Testis (tissue), 2 donors: ENCODE results near the gene CAPN12.

Source experiments
- POLR2A ChIP-seq: fragments of 450-650 bp; IDR thresholded peaks from one replicate; pipeline ENCODE4 v1.6.1; 2017; ENCODE audit warnings: antibody characterized with exemption, mild to moderate bottlenecking, moderate library complexity
- TF ChIP-seq, protein P1 (sequence below), 3 experiments: fragments of 450-650 bp in 2 of 3; fragments of 200-600 bp in 1 of 3; sonication (generic) in 1 of 3; IDR thresholded peaks; one replicate each; pipeline ENCODE4 v1.5.1; 2016 to 2019; ENCODE audit warnings: antibody characterized with exemption in 3 of 3, mild to moderate bottlenecking in 2 of 3, moderate library complexity in 1 of 3

DNA sequence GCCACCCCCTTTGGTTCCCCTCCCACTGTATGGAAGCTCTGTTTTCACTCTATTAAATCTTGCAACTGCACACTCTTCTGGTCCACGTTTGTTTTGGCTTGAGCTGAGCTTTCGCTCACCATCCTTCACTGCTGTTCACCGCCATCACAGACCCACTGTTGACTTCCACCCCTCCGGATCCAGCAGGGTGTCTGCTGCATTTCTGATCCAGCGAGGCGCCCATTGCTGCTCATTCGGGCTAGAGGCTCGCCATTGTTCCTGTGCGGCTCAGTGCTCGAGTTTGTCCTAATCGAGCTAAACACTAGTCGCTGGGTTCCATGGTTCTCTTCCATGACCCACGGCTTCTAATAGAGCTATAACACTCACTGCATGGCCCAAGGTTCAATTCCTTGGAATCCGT lies 54.1 kb downstream of the CAPN12 start:
- TF ChIP-seq, protein P1, sequence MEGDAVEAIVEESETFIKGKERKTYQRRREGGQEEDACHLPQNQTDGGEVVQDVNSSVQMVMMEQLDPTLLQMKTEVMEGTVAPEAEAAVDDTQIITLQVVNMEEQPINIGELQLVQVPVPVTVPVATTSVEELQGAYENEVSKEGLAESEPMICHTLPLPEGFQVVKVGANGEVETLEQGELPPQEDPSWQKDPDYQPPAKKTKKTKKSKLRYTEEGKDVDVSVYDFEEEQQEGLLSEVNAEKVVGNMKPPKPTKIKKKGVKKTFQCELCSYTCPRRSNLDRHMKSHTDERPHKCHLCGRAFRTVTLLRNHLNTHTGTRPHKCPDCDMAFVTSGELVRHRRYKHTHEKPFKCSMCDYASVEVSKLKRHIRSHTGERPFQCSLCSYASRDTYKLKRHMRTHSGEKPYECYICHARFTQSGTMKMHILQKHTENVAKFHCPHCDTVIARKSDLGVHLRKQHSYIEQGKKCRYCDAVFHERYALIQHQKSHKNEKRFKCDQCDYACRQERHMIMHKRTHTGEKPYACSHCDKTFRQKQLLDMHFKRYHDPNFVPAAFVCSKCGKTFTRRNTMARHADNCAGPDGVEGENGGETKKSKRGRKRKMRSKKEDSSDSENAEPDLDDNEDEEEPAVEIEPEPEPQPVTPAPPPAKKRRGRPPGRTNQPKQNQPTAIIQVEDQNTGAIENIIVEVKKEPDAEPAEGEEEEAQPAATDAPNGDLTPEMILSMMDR (IDR thresholded peaks at IDR 0.05): no peak
- TF ChIP-seq POLR2A: no peak
